ENCODE results near the gene KHDRBS2. TPM values are rescaled to one million over a fixed set of nuclear protein-coding genes. Genes with fewer than 3 reads are reported as not detected.

KHDRBS2 gene
- total RNA-seq, 1 donor: not detected

DNA sequence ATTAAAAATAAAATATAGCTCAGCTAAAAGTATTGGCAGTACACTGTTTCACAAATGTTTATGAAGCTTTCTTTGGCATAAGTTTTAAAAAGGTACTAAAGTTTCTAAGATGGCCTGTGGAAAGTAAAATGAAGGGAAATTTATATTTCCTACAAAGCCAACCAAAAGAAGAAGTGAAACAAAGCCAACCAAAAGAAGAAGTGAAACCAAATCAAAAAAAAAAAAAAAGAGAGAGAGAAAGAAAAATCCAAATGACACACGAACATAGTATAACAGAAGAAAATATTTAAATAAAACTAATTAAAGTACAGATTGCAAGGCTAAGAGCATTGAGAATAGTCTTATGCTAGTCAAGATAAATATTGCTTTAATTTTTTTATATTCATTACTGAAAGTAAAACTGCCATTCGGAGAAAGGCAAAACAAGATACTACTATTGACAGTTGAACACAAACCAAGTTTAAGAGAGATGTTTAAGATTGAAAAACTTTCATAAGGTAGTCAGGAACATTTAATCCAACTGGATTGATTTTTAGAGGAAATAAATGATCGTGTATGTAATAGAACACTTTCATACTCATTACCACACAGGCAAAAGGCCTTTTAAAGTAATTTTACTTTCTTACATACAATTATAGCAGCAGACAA lies 12.8 kb upstream of the KHDRBS2 start:
- Histone ChIP-seq H3K4me2 (ENCODE audit: insufficient read depth, low read length) (no peak overlapping the region), H2AFZ (ENCODE audit: low read length) (no peak overlapping the region), H3K4me3 (ENCODE audit: insufficient read depth, low read length) (no peak overlapping the region), H3K27me3 (ENCODE audit: insufficient read depth, low read length) (no peaks in the 10 kb centered on the region), H3K4me1 (ENCODE audit: insufficient read depth, low read length) (no peaks in the 10 kb centered on the region), H3K36me3 (ENCODE audit: insufficient read depth, low read length) (no peaks in the 10 kb centered on the region), H3K27ac (ENCODE audit: low read depth, low read length) (no peak overlapping the region), H4K20me1 (ENCODE audit: insufficient read depth, low read length) (no peaks in the 10 kb centered on the region), H3K79me2 (ENCODE audit: insufficient read depth, low read length) (no peaks in the 10 kb centered on the region), H3K9me3 (ENCODE audit: low read depth, low read length) (no peaks in the 10 kb centered on the region)
- DNase-seq (ENCODE audit: insufficient read length, low spot score, missing footprints): no peak
- TF ChIP-seq, protein P1, sequence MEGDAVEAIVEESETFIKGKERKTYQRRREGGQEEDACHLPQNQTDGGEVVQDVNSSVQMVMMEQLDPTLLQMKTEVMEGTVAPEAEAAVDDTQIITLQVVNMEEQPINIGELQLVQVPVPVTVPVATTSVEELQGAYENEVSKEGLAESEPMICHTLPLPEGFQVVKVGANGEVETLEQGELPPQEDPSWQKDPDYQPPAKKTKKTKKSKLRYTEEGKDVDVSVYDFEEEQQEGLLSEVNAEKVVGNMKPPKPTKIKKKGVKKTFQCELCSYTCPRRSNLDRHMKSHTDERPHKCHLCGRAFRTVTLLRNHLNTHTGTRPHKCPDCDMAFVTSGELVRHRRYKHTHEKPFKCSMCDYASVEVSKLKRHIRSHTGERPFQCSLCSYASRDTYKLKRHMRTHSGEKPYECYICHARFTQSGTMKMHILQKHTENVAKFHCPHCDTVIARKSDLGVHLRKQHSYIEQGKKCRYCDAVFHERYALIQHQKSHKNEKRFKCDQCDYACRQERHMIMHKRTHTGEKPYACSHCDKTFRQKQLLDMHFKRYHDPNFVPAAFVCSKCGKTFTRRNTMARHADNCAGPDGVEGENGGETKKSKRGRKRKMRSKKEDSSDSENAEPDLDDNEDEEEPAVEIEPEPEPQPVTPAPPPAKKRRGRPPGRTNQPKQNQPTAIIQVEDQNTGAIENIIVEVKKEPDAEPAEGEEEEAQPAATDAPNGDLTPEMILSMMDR (IDR thresholded peaks at IDR 0.05; ENCODE audit: extremely low read depth, low read depth, low read length): no peak

DNA sequence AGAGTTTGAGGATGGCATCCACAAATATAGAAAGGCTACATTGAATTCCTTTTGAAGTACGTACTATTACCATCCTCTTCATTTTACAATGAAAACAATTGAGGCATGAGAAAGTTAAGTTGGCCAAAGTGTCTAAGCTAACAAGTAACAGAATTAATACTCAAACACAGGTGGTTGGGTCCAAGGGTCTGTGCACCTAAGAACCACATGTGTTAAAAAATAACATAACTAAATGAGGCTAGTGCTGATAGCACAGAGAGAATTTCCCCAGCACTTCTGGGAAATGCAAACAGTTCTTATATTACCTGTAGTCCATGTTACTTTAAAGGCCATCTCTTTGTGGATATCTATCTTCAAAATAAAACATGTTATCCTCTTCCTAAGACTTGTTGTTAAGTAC lies 10.5 kb upstream of the KHDRBS2 start:
- H3K9me3 ChIP-seq (ENCODE audit: low read depth, low read length): no peaks in the 10 kb centered on the region
- no peaks in the 10 kb centered on the region for H3K4me1 ChIP-seq (ENCODE audit: insufficient read depth, low read length)
- H3K4me2 ChIP-seq (ENCODE audit: insufficient read depth, low read length): no peak overlapping the region
- H3K27me3 ChIP-seq (ENCODE audit: insufficient read depth, low read length): no peaks in the 10 kb centered on the region
- TF ChIP-seq, protein P1 (IDR thresholded peaks at IDR 0.05; ENCODE audit: extremely low read depth, low read depth, low read length): no peak
- no peaks in the 10 kb centered on the region for H4K20me1 ChIP-seq (ENCODE audit: insufficient read depth, low read length)
- no peak overlapping the region for H3K27ac ChIP-seq (ENCODE audit: low read depth, low read length)
- no peaks in the 10 kb centered on the region for H3K79me2 ChIP-seq (ENCODE audit: insufficient read depth, low read length)
- H3K36me3 ChIP-seq (ENCODE audit: insufficient read depth, low read length): no peaks in the 10 kb centered on the region
- no peak overlapping the region for H3K4me3 ChIP-seq (ENCODE audit: insufficient read depth, low read length)
- no peak overlapping the region for H2AFZ ChIP-seq (ENCODE audit: low read length)
- no peak for DNase-seq (ENCODE audit: insufficient read length, low spot score, missing footprints)

DNA sequence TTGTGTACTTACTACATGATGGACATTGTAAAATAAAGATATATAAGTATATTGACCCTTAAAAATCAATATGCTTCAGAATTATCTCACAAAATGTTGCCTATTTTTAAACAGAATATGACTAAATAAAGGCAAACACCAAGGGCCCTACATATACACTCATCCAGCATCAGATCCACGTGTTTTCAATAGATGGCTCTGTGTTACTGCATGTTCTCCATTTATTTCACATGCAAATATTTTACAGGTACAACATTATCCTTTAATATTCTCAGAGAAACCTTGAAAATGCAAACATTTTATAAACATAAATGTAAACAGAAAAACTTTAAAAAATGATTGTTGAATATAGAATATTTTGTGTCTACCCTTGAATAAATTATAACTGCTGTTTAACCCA lies 2.9 kb upstream of the KHDRBS2 start:
- no peaks in the 10 kb centered on the region for H3K27me3 ChIP-seq (ENCODE audit: insufficient read depth, low read length)
- no peak overlapping the region for H3K4me2 ChIP-seq (ENCODE audit: insufficient read depth, low read length)
- no peak overlapping the region for H3K27ac ChIP-seq (ENCODE audit: low read depth, low read length)
- no peaks in the 10 kb centered on the region for H3K36me3 ChIP-seq (ENCODE audit: insufficient read depth, low read length)
- no peaks in the 10 kb centered on the region for H3K4me1 ChIP-seq (ENCODE audit: insufficient read depth, low read length)
- no peak for DNase-seq (ENCODE audit: insufficient read length, low spot score, missing footprints)
- H3K9me3 ChIP-seq (ENCODE audit: low read depth, low read length): no peaks in the 10 kb centered on the region
- H3K79me2 ChIP-seq (ENCODE audit: insufficient read depth, low read length): no peaks in the 10 kb centered on the region
- TF ChIP-seq, protein P1 (IDR thresholded peaks at IDR 0.05; ENCODE audit: extremely low read depth, low read depth, low read length): no peak
- no peaks in the 10 kb centered on the region for H4K20me1 ChIP-seq (ENCODE audit: insufficient read depth, low read length)
- H2AFZ ChIP-seq (ENCODE audit: low read length): no peak overlapping the region
- no peak overlapping the region for H3K4me3 ChIP-seq (ENCODE audit: insufficient read depth, low read length)

- no peak for DNase-seq (ENCODE audit: insufficient read length, low spot score, missing footprints)
- Histone ChIP-seq H3K27ac (ENCODE audit: low read depth, low read length) (no peak overlapping the region), H3K4me3 (ENCODE audit: insufficient read depth, low read length) (no peak overlapping the region), H3K79me2 (ENCODE audit: insufficient read depth, low read length) (no peaks in the 10 kb centered on the region), H3K27me3 (ENCODE audit: insufficient read depth, low read length) (no peaks in the 10 kb centered on the region), H4K20me1 (ENCODE audit: insufficient read depth, low read length) (no peaks in the 10 kb centered on the region), H3K4me1 (ENCODE audit: insufficient read depth, low read length) (no peaks in the 10 kb centered on the region), H3K36me3 (ENCODE audit: insufficient read depth, low read length) (no peaks in the 10 kb centered on the region), H2AFZ (ENCODE audit: low read length) (no peak overlapping the region), H3K4me2 (ENCODE audit: insufficient read depth, low read length) (no peak overlapping the region), H3K9me3 (ENCODE audit: low read depth, low read length) (no peaks in the 10 kb centered on the region)
- TF ChIP-seq, protein P1 (IDR thresholded peaks at IDR 0.05; ENCODE audit: extremely low read depth, low read depth, low read length): no peak
Observed at GRCh38 chr6:62288562-62288961, 2.5 kb upstream of the KHDRBS2 start.
